ENCODE data around the gene PPP5C. TPM values are rescaled to one million over a fixed set of nuclear protein-coding genes. Genes with fewer than 3 reads are reported as not detected.
A peak's percentile ranks its signal among the peaks of the same experiment; 100 is the strongest.

PPP5C gene
- total and polyA plus RNA-seq, 9 of the 15 experiments (the other 6 are each of a cell fraction or from before 2014, with no cell fraction given) = 1.9 to 166 (median 108) TPM

DNA sequence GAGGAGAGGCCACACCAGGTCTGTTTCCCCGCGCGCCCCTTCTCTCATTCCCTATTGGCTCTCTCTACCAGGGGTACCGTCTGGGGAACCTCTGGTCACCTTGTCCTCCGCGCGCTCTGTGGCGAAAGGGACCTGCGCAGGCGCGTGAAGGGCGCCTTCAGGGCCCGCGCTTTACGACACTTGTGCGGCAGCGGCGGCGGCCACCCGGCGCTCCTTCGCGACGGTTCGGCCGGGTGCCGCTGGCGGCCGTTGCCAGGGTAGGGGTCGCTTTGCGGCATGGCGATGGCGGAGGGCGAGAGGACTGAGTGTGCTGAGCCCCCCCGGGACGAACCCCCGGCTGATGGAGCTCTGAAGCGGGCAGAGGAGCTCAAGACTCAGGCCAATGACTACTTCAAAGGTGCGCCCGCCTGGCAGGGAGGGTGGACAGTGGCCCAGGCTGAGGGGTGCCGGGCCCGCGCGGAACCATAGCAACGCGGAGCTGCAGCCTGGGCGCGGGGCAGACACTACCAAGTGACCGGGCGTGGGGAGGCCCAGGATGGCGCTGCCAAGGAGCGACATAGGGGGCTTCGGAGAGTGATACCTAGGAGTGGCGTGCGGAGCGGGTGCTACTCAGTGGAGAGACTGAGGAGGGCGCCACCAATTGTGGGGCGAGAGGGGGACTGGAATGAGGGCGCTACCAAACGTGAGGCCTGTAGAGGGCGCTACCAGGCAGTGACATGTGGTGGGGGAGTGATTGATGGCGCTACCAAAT lies at the start of gene PPP5C (continued):
- TF ChIP-seq, protein P1, sequence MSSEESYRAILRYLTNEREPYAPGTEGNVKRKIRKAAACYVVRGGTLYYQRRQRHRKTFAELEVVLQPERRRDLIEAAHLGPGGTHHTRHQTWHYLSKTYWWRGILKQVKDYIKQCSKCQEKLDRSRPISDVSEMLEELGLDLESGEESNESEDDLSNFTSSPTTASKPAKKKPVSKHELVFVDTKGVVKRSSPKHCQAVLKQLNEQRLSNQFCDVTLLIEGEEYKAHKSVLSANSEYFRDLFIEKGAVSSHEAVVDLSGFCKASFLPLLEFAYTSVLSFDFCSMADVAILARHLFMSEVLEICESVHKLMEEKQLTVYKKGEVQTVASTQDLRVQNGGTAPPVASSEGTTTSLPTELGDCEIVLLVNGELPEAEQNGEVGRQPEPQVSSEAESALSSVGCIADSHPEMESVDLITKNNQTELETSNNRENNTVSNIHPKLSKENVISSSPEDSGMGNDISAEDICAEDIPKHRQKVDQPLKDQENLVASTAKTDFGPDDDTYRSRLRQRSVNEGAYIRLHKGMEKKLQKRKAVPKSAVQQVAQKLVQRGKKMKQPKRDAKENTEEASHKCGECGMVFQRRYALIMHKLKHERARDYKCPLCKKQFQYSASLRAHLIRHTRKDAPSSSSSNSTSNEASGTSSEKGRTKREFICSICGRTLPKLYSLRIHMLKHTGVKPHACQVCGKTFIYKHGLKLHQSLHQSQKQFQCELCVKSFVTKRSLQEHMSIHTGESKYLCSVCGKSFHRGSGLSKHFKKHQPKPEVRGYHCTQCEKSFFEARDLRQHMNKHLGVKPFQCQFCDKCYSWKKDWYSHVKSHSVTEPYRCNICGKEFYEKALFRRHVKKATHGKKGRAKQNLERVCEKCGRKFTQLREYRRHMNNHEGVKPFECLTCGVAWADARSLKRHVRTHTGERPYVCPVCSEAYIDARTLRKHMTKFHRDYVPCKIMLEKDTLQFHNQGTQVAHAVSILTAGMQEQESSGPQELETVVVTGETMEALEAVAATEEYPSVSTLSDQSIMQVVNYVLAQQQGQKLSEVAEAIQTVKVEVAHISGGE (CRISPR knock-in tag; IDR thresholded peaks at IDR 0.05) = no peak
- no peak for TF ChIP-seq RNF2 (IDR thresholded peaks at IDR 0.05)
- peak; percentile 62 for TF ChIP-seq E2F3 (CRISPR knock-in tag; IDR thresholded peaks at IDR 0.05)
- peak; percentile 82 to 94 for TF ChIP-seq MAZ (CRISPR knock-in tag; conservative IDR thresholded peaks at IDR 0.05 in 1 of 2, IDR thresholded peaks at IDR 0.05 in 1 of 2)
- no peak for TF ChIP-seq SP2 (IDR thresholded peaks at IDR 0.05; ENCODE audit: extremely low read depth, low read depth, low read length, poor library complexity, severe bottlenecking)
- TF ChIP-seq, protein P2, sequence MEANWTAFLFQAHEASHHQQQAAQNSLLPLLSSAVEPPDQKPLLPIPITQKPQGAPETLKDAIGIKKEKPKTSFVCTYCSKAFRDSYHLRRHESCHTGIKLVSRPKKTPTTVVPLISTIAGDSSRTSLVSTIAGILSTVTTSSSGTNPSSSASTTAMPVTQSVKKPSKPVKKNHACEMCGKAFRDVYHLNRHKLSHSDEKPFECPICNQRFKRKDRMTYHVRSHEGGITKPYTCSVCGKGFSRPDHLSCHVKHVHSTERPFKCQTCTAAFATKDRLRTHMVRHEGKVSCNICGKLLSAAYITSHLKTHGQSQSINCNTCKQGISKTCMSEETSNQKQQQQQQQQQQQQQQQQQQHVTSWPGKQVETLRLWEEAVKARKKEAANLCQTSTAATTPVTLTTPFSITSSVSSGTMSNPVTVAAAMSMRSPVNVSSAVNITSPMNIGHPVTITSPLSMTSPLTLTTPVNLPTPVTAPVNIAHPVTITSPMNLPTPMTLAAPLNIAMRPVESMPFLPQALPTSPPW (CRISPR knock-in tag; IDR thresholded peaks at IDR 0.05) = peak; percentile 80
- TF ChIP-seq CXXC5 (CRISPR knock-in tag; IDR thresholded peaks at IDR 0.05) = peak; percentile 40; the same call in 1 of the 2 replicates
- TF ChIP-seq, protein P3, sequence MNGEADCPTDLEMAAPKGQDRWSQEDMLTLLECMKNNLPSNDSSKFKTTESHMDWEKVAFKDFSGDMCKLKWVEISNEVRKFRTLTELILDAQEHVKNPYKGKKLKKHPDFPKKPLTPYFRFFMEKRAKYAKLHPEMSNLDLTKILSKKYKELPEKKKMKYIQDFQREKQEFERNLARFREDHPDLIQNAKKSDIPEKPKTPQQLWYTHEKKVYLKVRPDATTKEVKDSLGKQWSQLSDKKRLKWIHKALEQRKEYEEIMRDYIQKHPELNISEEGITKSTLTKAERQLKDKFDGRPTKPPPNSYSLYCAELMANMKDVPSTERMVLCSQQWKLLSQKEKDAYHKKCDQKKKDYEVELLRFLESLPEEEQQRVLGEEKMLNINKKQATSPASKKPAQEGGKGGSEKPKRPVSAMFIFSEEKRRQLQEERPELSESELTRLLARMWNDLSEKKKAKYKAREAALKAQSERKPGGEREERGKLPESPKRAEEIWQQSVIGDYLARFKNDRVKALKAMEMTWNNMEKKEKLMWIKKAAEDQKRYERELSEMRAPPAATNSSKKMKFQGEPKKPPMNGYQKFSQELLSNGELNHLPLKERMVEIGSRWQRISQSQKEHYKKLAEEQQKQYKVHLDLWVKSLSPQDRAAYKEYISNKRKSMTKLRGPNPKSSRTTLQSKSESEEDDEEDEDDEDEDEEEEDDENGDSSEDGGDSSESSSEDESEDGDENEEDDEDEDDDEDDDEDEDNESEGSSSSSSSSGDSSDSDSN (IDR thresholded peaks at IDR 0.05; ENCODE audit: borderline replicate concordance in 1 of 2, low read depth in 2 of 2, low read length in 2 of 2) = peak in 1 of 2 experiments; percentile 36; a peak in 1 of 4 replicates
- TF ChIP-seq, protein P4, sequence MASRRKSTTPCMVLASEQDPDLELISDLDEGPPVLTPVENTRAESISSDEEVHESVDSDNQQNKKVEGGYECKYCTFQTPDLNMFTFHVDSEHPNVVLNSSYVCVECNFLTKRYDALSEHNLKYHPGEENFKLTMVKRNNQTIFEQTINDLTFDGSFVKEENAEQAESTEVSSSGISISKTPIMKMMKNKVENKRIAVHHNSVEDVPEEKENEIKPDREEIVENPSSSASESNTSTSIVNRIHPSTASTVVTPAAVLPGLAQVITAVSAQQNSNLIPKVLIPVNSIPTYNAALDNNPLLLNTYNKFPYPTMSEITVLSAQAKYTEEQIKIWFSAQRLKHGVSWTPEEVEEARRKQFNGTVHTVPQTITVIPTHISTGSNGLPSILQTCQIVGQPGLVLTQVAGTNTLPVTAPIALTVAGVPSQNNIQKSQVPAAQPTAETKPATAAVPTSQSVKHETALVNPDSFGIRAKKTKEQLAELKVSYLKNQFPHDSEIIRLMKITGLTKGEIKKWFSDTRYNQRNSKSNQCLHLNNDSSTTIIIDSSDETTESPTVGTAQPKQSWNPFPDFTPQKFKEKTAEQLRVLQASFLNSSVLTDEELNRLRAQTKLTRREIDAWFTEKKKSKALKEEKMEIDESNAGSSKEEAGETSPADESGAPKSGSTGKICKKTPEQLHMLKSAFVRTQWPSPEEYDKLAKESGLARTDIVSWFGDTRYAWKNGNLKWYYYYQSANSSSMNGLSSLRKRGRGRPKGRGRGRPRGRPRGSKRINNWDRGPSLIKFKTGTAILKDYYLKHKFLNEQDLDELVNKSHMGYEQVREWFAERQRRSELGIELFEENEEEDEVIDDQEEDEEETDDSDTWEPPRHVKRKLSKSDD (conservative IDR thresholded peaks at IDR 0.05; ENCODE audit: low read length) = 0 out of 2 replicates have a peak, but pooled peaks have one; percentile 64
- TF ChIP-seq, protein P5, sequence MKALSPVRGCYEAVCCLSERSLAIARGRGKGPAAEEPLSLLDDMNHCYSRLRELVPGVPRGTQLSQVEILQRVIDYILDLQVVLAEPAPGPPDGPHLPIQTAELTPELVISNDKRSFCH (CRISPR knock-in tag; IDR thresholded peaks at IDR 0.05) = no peak
- TF ChIP-seq, protein P5 (tag; IDR thresholded peaks at IDR 0.05) = peak; percentile 22; the same call in 1 of the 2 replicates
- TF ChIP-seq NEUROD1 (IDR thresholded peaks at IDR 0.05; ENCODE audit: borderline replicate concordance, low read depth, low read length, partially characterized antibody) = peak; percentile 54
